NT2/D1 (cell line): ENCODE data around the gene COTL1.

Experiments used
- SUZ12 ChIP-seq: IDR thresholded peaks from 2 replicates; pipeline ENCODE4 v1.6.1; 2011; ENCODE audit not compliant: insufficient read length, insufficient read depth; ENCODE audit errors: extremely low read depth
- YY1 ChIP-seq: IDR thresholded peaks from 2 replicates; pipeline ENCODE4 v1.6.1; 2011; ENCODE audit not compliant: insufficient read length, insufficient read depth
- ZNF274 ChIP-seq: IDR thresholded peaks from 2 replicates; pipeline ENCODE4 v1.6.1; 2011; ENCODE audit warnings: mild to moderate bottlenecking, low read depth, low read length

DNA sequence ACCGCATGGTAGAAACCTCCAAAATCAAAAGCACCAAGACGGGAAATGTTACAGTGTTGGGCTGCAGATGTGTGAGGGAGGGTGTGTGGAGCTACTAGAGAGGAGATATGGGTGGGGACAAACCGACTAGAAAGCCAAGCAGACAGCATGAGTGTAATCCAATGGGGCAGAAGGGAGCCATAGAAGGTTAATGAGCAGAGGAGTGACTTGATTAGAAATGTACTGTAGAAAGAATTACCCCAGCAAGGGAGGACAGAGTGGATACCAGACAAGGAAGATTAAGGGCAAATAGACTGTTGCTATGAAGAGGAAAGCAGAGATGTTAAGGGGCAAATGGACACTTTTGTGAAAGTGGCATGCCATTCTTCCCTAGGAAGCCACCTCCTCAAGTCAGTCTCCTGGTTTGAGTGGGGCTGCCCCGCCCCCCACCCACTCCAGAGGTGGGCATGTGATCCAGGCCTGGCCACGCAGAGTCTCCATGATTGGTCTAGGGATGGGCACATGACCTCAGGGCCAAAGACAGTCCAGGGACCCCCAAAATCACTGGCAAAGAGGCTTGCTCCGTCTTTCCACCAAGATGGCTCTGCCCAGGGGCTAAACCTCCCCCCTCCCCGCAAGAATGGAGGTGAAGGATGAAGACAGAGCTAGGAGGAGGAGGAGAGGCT is 4.3 kb downstream of the COTL1 start:
- no peak for TF ChIP-seq YY1
- no peak for TF ChIP-seq SUZ12
- TF ChIP-seq ZNF274, result no peak
